HepG2 (cell line): Measurements from ENCODE around the gene NT5C3B. TPM values are rescaled to one million over a fixed set of nuclear protein-coding genes. Genes with fewer than 3 reads are reported as not detected.
A peak's percentile ranks its signal among the peaks of the same experiment; 100 is the strongest.

Experiments
- ATAC-seq: fragments of 200-7000 bp; cut with Tn5 transposase; 3 replicates; pipeline ENCODE4 v1.9.1; 2020; ENCODE audit warnings: mild to moderate bottlenecking, moderate library complexity
- BruUV-seq: library from RNA; stranded (reverse); fragments of 400-500 nt; replicated peaks from 2 replicates; lab custom pipeline; 2021; lab: Mats Ljungman, UMichigan
- CTCF ChIA-PET: fragments of 300-600 bp; formaldehyde crosslinking; extraction: SDS; loops from one replicate; lab custom pipeline; 2021; ENCODE audit warnings: low total read pairs, inconsistent platforms, low intra/inter-chr PET ratio; lab: Yijun Ruan, JAX
- POLR2A ChIA-PET: fragments of 350-600 bp; sonication (Branson Sonifier 250); formaldehyde crosslinking; loops from one replicate; lab custom pipeline; 2020; ENCODE audit warnings: antibody characterized with exemption, inconsistent platforms; lab: Yijun Ruan, JAX
- DNase-seq: peaks from one replicate; pipeline ENCODE4 v3.0.0-alpha.2; 2015; ENCODE audit warnings: low spot score
- FAIRE-seq: peaks from 3 replicates; lab custom pipeline; 2011; peaks lifted over from hg19 to GRCh38; lab: Jason Lieb, UNC
- H2AFZ ChIP-seq: one replicate; pipeline ENCODE4 v1.6.1; 2011; ENCODE audit warnings: low read length, inconsistent platforms
- H3K27ac ChIP-seq: fragments of 300-600 bp; 3 replicates; pipeline ENCODE4 v1.8.0; 2011; ENCODE audit warnings: mixed run types, mild to moderate bottlenecking, mixed read lengths, low read length, inconsistent platforms; ENCODE audit not compliant: insufficient read depth; ENCODE audit errors: extremely low read length
- H3K27me3 ChIP-seq, 2 experiments: fragments of 200-600 bp in 1 of 2; 2 replicates in 1 of 2; 3 replicates in 1 of 2; pipeline versions ENCODE4 v1.6.0 to v1.8.0; 2011; ENCODE audit warnings: low read length in 2 of 2, mild to moderate bottlenecking in 2 of 2, moderate library complexity in 2 of 2, inconsistent platforms in 1 of 2; ENCODE audit not compliant: insufficient read depth in 2 of 2, control insufficient read depth in 1 of 2
- H3K36me3 ChIP-seq, 2 experiments: fragments of 200-600 bp in 1 of 2; replicated peaks in 1 of 2; 2 replicates in 1 of 2; 3 replicates in 1 of 2; pipeline versions ENCODE4 v1.5.1 to v1.8.0; 2011; ENCODE audit warnings: low read length in 2 of 2, inconsistent platforms in 1 of 2; ENCODE audit not compliant: insufficient read depth in 2 of 2, control insufficient read depth in 1 of 2
- H3K4me1 ChIP-seq: 2 replicates; pipeline ENCODE4 v1.5.1; 2012; ENCODE audit warnings: low read length, inconsistent platforms; ENCODE audit not compliant: insufficient read depth
- H3K4me2 ChIP-seq: 2 replicates; pipeline ENCODE4 v1.6.0; 2011; ENCODE audit warnings: low read depth, low read length, inconsistent platforms
- H3K4me3 ChIP-seq, 3 experiments: fragments of 200-600 bp in 1 of 3; sonication (generic), shearing (Covaris generic) in 1 of 3; replicated peaks in 1 of 3; 2 replicates each; pipeline ENCODE4 v1.5.1; 2011 to 2016; ENCODE audit warnings: low read length in 3 of 3, inconsistent platforms in 2 of 3, low read depth in 2 of 3, mild to moderate bottlenecking in 2 of 3, control low read depth in 1 of 3, mixed read lengths in 1 of 3; ENCODE audit not compliant: insufficient read depth in 1 of 3
- H3K79me2 ChIP-seq: one replicate; pipeline ENCODE4 v1.6.1; 2011; ENCODE audit warnings: low read length, inconsistent platforms; ENCODE audit not compliant: insufficient read depth
- H3K9ac ChIP-seq: 2 replicates; pipeline ENCODE4 v1.6.0; 2011; ENCODE audit warnings: mild to moderate bottlenecking, low read depth, low read length, inconsistent platforms; ENCODE audit not compliant: insufficient read depth
- H3K9me3 ChIP-seq: 2 replicates; pipeline ENCODE4 v1.5.1; 2012; ENCODE audit warnings: mild to moderate bottlenecking, low read length
- H4K20me1 ChIP-seq: 2 replicates; pipeline ENCODE4 v1.6.0; 2011; ENCODE audit warnings: inconsistent platforms, mild to moderate bottlenecking, low read length, moderate library complexity; ENCODE audit not compliant: insufficient read depth
- AGO2 ChIP-seq: fragments of 200-400 bp; formaldehyde crosslinking; optimal IDR thresholded peaks from 2 replicates; pipeline ENCODE3; 2017; ENCODE audit warnings: mild to moderate bottlenecking, low read depth, low read length, moderate library complexity
- RBFOX2 ChIP-seq: fragments of 200-400 bp; formaldehyde crosslinking; IDR thresholded peaks from 2 replicates; pipeline ENCODE4 v1.6.1; 2017; ENCODE audit warnings: low read depth, mild to moderate bottlenecking, low read length
- ZBTB37 ChIP-seq: sonication (generic); formaldehyde crosslinking; IDR thresholded peaks from 2 replicates; pipeline ENCODE4 v1.4.0; 2020; ENCODE audit warnings: mild to moderate bottlenecking, missing genetic modification reagents
- ZNF687 ChIP-seq: sonication (generic); formaldehyde crosslinking; IDR thresholded peaks from 2 replicates; pipeline ENCODE4 v1.5.1; 2020; ENCODE audit warnings: mild to moderate bottlenecking, missing genetic modification reagents, moderate library complexity
- WGBS: methylation state at CpG from one replicate; pipeline ENCODE4 v1.1.6; 2017; ENCODE audit warnings: low lambda C conversion rate; 5-methylcytosine and 5-hydroxymethylcytosine counted together
- in situ Hi-C: cut with HindIII; loops from 2 replicates; pipeline ENCODE4 v1.10.0; 2017; ENCODE audit warnings: low pct_unique_long_range_greater_than_20kb; ENCODE audit not compliant: extremely low pct_ligation_motif_present
- intact Hi-C: fragments of 100-400 bp; cut with micrococcal nuclease; formaldehyde crosslinking; loops from one replicate; pipeline ENCODE4 v1.10.0; 2022; ENCODE audit not compliant: unreplicated experiment
- polyA plus RNA-seq, 8 experiments: library from polyadenylated mRNA; depleted of rRNA in 3 of 8; stranded (reverse) in 7 of 8; unstranded in 1 of 8; fragments of >200 nt; fragmentation: Illumina TruSeq in 4 of 8; extraction: Trizol in 4 of 8; gene quantifications; 2 replicates each; pipeline versions ENCODE4 v1.2.1 to v1.2.3, GENCODE V29; 2011 to 2016; ENCODE audit warnings: low read depth in 4 of 8, missing spikeins in 1 of 8, mixed read lengths in 1 of 8; ENCODE audit not compliant: insufficient read depth in 1 of 8
- total RNA-seq, 5 experiments: library from RNA; depleted of rRNA; stranded (reverse); fragments of >200 nt; fragmentation: Illumina TruSeq; extraction: Trizol; gene quantifications; 2 replicates each; pipeline ENCODE4 v1.2.3, GENCODE V29; 2016; ENCODE audit warnings: low read depth in 1 of 5

Gene NT5C3B
- total and polyA plus RNA-seq, 2 of the 13 experiments (the other 11 are each of a cell fraction or from before 2014, with no cell fraction given), result 104 to 126 TPM

- FAIRE-seq (no peak), DNase-seq (no peak), ATAC-seq (no peak)
- Histone ChIP-seq H3K4me1 (peaks cover 36% of the 10 kb centered on the region), H3K4me3 (no peak overlapping the region), H3K9me3 (no peaks in the 10 kb centered on the region), H3K4me2 (no peak overlapping the region), H3K27me3 (no peaks in the 10 kb centered on the region), H2AFZ (no peak overlapping the region), H3K79me2 (no peaks in the 10 kb centered on the region), H4K20me1 (no peaks in the 10 kb centered on the region), H3K9ac (no peak overlapping the region), H3K36me3 (peaks cover 4 to 6% of the 10 kb centered on the region in 2 experiments; a peak in 1 of 5 replicates)
- intact Hi-C loops, result no loop called here
- WGBS, result 93% methylated on average over 23 of the region's 24 CpGs
- BruUV-seq, result no TSS peak
- in situ Hi-C loops, result loop anchor here (5.0 kb wide), 1 partner anchor 66 kb away; no protein-coding TSS in a partner anchor
- CTCF ChIA-PET, result interaction anchor here (3.8 kb wide), 1 partner anchor 64 kb away, joined by 97 read pairs; no protein-coding TSS in a partner anchor
- TF ChIP-seq ZNF687 (CRISPR knock-in tag) (peak; percentile 1; the same call in 1 of the 2 replicates), RBFOX2 (peak; percentile 60), AGO2 (peak; percentile 75), ZBTB37 (no peak)
- TF ChIP-seq, all 625 proteins: peak for 3
- H3K27ac ChIP-seq, result no peak overlapping the region
- POLR2A ChIA-PET, result interaction anchor here (1.5 to 2.6 kb wide), 2 partner anchors 8 to 65 kb away, joined by 3 to 18 read pairs; partner anchors contain the start of genes FKBP10 and P3H4
Measured at GRCh38 chr17:41803049-41804020, 32.7 kb downstream of the NT5C3B start.
